Panc1 (cell line): ENCODE measurements around the gene SHOC1. TPM values are rescaled to one million over a fixed set of nuclear protein-coding genes. Genes with fewer than 3 reads are reported as not detected.

Experiments used
- ATAC-seq: fragments of 200-7000 bp; cut with Tn5 transposase; 2 replicates; pipeline ENCODE4 v1.9.1; 2020; ENCODE audit warnings: mild to moderate bottlenecking, moderate library complexity
- Bru-seq: library from RNA; stranded (reverse); fragments of 400-500 nt; gene quantifications from one replicate; lab custom pipeline; 2021; lab: Mats Ljungman, UMichigan
- BruChase-seq, 2 experiments: library from RNA; stranded (reverse); fragments of 400-500 nt; gene quantifications; one replicate each; lab custom pipeline; 2021; lab: Mats Ljungman, UMichigan
- BruUV-seq: library from RNA; stranded (reverse); fragments of 400-500 nt; replicated peaks from 2 replicates; lab custom pipeline; 2021; lab: Mats Ljungman, UMichigan
- CTCF ChIA-PET: fragments of 300-600 bp; sonication (Branson Sonifier 250); formaldehyde crosslinking; loops from one replicate; lab custom pipeline; 2022; ENCODE audit warnings: antibody characterized with exemption; lab: Charles Lee
- POLR2A ChIA-PET: fragments of 300-600 bp; sonication (Branson Sonifier 250); formaldehyde crosslinking; loops from one replicate; lab custom pipeline; 2022; ENCODE audit warnings: antibody characterized with exemption; lab: Charles Lee
- DNase-seq: peaks from one replicate; pipeline ENCODE4 v3.0.0-alpha.2; 2010; ENCODE audit warnings: low read depth, low spot score
- H3K27ac ChIP-seq: 2 replicates; pipeline ENCODE4 v1.5.1; 2011; ENCODE audit warnings: mild to moderate bottlenecking, low read length, inconsistent platforms
- H3K27me3 ChIP-seq: fragments of 200-500 bp; sonication (Bioruptor generic); 2 replicates; pipeline ENCODE4 v1.6.0; 2014; ENCODE audit warnings: low read length, inconsistent platforms; ENCODE audit not compliant: control insufficient read depth, insufficient read depth
- H3K36me3 ChIP-seq: fragments of 200-500 bp; sonication (Bioruptor generic); 2 replicates; pipeline ENCODE4 v1.5.1; 2014; ENCODE audit warnings: inconsistent platforms, mild to moderate bottlenecking, low read length, moderate library complexity; ENCODE audit not compliant: control insufficient read depth, insufficient read depth
- H3K4me1 ChIP-seq: 2 replicates; pipeline ENCODE4 v1.5.1; 2011; ENCODE audit warnings: inconsistent platforms, mild to moderate bottlenecking, low read length, moderate library complexity; ENCODE audit not compliant: control insufficient read depth, insufficient read depth
- H3K4me3 ChIP-seq, 2 experiments: 2 replicates each; pipeline ENCODE4 v1.5.1; 2011 to 2012; ENCODE audit warnings: low read depth in 2 of 2, low read length in 2 of 2, mild to moderate bottlenecking in 2 of 2, inconsistent platforms in 1 of 2, moderate library complexity in 1 of 2
- H3K9me3 ChIP-seq: fragments of 200-500 bp; sonication (Bioruptor generic); 2 replicates; pipeline ENCODE4 v1.5.1; 2014; ENCODE audit warnings: low read depth, mild to moderate bottlenecking, inconsistent platforms, low read length, moderate library complexity; ENCODE audit not compliant: control insufficient read depth, insufficient read depth
- POLR2AphosphoS5 ChIP-seq: IDR thresholded peaks from 2 replicates; pipeline ENCODE4 v1.6.1; 2012; ENCODE audit warnings: mild to moderate bottlenecking, low read depth, low read length, moderate library complexity
- SIN3A ChIP-seq: IDR thresholded peaks from 2 replicates; pipeline ENCODE4 v1.6.1; 2012; ENCODE audit warnings: low read depth, mild to moderate bottlenecking, low read length, moderate library complexity, borderline replicate concordance; ENCODE audit not compliant: insufficient read depth
- TCF7L2 ChIP-seq: IDR thresholded peaks from 2 replicates; pipeline ENCODE4 v1.6.1; 2011; ENCODE audit warnings: mild to moderate bottlenecking, low read depth, low read length, inconsistent platforms
- in situ Hi-C: cut with HindIII; loops from 2 replicates; pipeline ENCODE4 v1.10.0; 2016; ENCODE audit warnings: low sequenced_read_pairs, low pct_unique_long_range_greater_than_20kb
- intact Hi-C: fragments of 100-400 bp; cut with micrococcal nuclease; formaldehyde crosslinking; loops from one replicate; pipeline ENCODE4 v1.10.0; 2022; ENCODE audit not compliant: unreplicated experiment
- long read RNA-seq: library from polyadenylated mRNA; unstranded; transcript quantifications from one replicate; pipeline ENCODE4 v2.0.0, GENCODE V29; 2021; ENCODE audit not compliant: unreplicated experiment
- polyA plus RNA-seq: library from polyadenylated mRNA; unstranded; fragments of >200 nt; gene quantifications from one replicate; pipeline ENCODE4 v1.2.1, GENCODE V29; 2012; ENCODE audit warnings: missing spikeins; ENCODE audit not compliant: insufficient read length
- total RNA-seq: library from RNA; stranded (reverse); gene quantifications from one replicate; pipeline ENCODE4 v1.2.1, GENCODE V29; 2021; ENCODE audit not compliant: unreplicated experiment
- TF ChIP-seq, protein P1 (sequence below), 2 experiments: IDR thresholded peaks; 2 replicates each; pipeline ENCODE4 v1.6.1; 2011 to 2012; ENCODE audit warnings: low read depth in 2 of 2, control low read depth in 1 of 2, low read length in 1 of 2, mild to moderate bottlenecking in 1 of 2, moderate library complexity in 1 of 2; ENCODE audit not compliant: insufficient read depth in 1 of 2
- TF ChIP-seq, protein P2 (sequence below): fragments of 450-650 bp; IDR thresholded peaks from 2 replicates; pipeline ENCODE4 v1.5.1; 2017; ENCODE audit warnings: mild to moderate bottlenecking

The SHOC1 gene
- 0.10 TPM for total RNA-seq
- not detected for polyA plus RNA-seq
- percentile 28 among the genes with signal in this experiment for Bru-seq, nascent RNA
- BruChase-seq, experiment 1, labeled RNA remaining after a 2-hour chase: percentile 21 among the genes with signal in this experiment
- percentile 20 among the genes with signal in this experiment for BruChase-seq, experiment 2, labeled RNA remaining after a 6-hour chase
- long read RNA-seq: 0 reads

DNA sequence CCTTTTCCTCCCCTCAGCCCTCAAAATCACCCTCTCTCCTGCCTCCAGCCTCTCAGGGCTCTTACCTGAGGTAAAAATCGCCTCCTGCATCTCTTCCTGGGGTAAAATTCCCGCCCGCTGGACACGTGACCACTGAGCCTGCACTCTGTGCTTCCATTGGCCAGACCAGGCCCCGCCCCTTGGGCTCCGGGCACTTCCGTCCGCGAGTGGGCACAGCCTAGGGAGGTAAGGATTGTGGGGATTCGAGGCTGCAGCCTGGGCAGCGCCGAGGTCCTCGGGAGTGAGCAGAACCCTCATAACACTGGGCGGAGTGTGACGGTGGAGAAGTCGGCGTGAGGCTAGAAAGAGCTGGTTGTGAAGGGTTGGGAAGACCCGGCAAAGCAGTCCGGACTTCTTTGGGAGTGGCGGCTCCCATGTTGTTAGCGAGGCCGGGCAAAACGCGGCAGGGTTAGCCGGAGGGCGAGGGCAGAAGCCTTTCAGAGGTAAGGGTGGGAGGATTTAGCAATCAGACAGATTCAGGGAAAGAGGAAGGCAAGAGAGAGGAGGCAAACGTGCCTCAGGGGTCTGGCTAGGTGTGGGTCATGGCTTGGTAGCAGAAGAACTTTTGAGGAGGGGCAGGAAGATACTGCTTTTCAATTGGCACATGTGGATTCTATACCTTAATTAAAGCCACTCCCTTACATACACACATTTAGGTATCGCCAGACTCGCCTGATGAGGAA is at the start of gene SHOC1:
TSS of gene SHOC1 (minus strand) at position 103 of the 722 bp plus-strand sequence. CDS start 3,519 bp downstream, outside the sequence.
- Histone ChIP-seq H3K4me1 (no peaks in the 10 kb centered on the region), H3K9me3 (no peaks in the 10 kb centered on the region), H3K36me3 (no peaks in the 10 kb centered on the region; the same call in 1 of the 2 replicates), H3K27me3 (no peaks in the 10 kb centered on the region), H3K4me3 (no peak within 1 kb of the TSS), H3K27ac (no peak within 1 kb of the TSS)
- ATAC-seq (no peak), DNase-seq (no peak)
- intact Hi-C loops (no loop called here), in situ Hi-C loops (no loop called here)
- no TSS peak for BruUV-seq
- TF ChIP-seq TCF7L2 (no peak), SIN3A (no peak), POLR2AphosphoS5 (no peak)
- TF ChIP-seq, protein P1, sequence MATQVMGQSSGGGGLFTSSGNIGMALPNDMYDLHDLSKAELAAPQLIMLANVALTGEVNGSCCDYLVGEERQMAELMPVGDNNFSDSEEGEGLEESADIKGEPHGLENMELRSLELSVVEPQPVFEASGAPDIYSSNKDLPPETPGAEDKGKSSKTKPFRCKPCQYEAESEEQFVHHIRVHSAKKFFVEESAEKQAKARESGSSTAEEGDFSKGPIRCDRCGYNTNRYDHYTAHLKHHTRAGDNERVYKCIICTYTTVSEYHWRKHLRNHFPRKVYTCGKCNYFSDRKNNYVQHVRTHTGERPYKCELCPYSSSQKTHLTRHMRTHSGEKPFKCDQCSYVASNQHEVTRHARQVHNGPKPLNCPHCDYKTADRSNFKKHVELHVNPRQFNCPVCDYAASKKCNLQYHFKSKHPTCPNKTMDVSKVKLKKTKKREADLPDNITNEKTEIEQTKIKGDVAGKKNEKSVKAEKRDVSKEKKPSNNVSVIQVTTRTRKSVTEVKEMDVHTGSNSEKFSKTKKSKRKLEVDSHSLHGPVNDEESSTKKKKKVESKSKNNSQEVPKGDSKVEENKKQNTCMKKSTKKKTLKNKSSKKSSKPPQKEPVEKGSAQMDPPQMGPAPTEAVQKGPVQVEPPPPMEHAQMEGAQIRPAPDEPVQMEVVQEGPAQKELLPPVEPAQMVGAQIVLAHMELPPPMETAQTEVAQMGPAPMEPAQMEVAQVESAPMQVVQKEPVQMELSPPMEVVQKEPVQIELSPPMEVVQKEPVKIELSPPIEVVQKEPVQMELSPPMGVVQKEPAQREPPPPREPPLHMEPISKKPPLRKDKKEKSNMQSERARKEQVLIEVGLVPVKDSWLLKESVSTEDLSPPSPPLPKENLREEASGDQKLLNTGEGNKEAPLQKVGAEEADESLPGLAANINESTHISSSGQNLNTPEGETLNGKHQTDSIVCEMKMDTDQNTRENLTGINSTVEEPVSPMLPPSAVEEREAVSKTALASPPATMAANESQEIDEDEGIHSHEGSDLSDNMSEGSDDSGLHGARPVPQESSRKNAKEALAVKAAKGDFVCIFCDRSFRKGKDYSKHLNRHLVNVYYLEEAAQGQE (IDR thresholded peaks at IDR 0.05; ENCODE audit: insufficient read depth in 1 of 2, low read depth in 2 of 2, low read length in 1 of 2): no peak
- TF ChIP-seq, protein P2, sequence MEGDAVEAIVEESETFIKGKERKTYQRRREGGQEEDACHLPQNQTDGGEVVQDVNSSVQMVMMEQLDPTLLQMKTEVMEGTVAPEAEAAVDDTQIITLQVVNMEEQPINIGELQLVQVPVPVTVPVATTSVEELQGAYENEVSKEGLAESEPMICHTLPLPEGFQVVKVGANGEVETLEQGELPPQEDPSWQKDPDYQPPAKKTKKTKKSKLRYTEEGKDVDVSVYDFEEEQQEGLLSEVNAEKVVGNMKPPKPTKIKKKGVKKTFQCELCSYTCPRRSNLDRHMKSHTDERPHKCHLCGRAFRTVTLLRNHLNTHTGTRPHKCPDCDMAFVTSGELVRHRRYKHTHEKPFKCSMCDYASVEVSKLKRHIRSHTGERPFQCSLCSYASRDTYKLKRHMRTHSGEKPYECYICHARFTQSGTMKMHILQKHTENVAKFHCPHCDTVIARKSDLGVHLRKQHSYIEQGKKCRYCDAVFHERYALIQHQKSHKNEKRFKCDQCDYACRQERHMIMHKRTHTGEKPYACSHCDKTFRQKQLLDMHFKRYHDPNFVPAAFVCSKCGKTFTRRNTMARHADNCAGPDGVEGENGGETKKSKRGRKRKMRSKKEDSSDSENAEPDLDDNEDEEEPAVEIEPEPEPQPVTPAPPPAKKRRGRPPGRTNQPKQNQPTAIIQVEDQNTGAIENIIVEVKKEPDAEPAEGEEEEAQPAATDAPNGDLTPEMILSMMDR: no peak
- ChIA-PET CTCF (no interaction called here), POLR2A (no interaction called here)

DNA sequence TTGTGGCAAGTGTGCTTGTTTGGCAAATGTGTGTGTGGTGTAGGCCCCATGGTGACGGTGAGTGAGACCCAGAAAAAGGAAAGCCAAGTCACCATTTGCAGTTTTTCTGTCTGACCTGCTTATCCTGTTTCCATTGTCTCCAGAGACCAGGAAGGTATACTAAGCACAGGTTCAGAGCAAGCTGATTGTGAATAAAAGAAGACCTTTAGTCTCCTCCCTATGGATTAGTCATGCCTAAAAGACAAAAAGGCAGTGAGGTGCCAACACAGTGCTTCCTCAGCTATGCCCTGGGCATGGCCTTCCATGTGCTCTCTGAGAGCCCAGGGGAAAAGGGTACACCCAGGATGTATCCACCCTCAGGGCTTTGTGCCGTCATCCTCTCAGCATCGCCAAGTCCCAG is 49.2 kb upstream of the SHOC1 start:
- ATAC-seq: no peak
- H3K9me3 ChIP-seq: no peaks in the 10 kb centered on the region
- in situ Hi-C loops: no loop called here
- BruUV-seq: no TSS peak
- H3K27ac ChIP-seq: no peak overlapping the region
- POLR2A ChIA-PET: no interaction called here
- H3K36me3 ChIP-seq: no peaks in the 10 kb centered on the region
- no peak for DNase-seq
- no peaks in the 10 kb centered on the region for H3K27me3 ChIP-seq
- intact Hi-C loops: no loop called here
- TF ChIP-seq, protein P1 (IDR thresholded peaks at IDR 0.05; ENCODE audit: insufficient read depth in 1 of 2, low read depth in 2 of 2, low read length in 1 of 2): no peak
- no peak overlapping the region for H3K4me3 ChIP-seq
- CTCF ChIA-PET: interaction anchor here (0.5 kb wide), 1 partner anchor 18 kb away, joined by 4 read pairs; no protein-coding TSS in a partner anchor
- H3K4me1 ChIP-seq: peaks cover 3% of the 10 kb centered on the region; the same call in 1 of the 2 replicates
